ENCODE results near the gene DCUN1D2.

DCUN1D2 gene

DNA sequence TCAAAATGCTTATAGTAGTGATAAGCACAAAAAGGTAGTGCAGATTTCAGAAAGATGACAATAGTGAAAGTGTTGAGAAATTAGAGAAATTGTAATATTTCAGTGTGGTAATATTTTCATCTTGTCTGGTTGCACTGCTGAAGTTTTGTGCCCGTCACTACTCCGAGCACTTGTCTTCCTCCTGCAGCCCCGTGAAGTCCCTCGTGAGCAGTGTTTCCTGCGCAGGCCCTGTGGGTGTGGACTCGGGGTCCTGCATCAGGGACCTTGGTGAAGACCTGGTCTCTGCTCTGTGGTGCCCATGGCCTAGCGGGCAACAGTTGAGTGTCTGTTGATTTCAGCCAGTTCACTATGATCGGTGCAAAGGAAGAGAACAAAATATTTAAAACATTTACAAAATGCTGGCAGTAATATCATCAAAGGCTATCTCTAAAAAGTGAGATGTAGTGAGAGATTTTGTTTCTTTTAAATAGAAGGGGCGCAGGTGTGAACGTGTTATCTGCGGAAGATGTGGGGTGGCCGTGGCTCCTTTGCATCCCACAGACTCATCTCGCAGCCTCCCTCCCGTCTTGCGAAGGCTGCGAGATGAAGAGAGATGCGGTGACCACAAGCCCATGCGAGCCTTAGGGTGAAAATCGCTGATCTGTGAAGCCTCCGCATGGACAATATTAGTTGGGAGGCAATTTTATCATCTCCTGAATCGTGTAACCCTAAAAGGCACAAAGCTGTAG lies 27.7 kb upstream of the DCUN1D2 start:
- DNase-seq = no peak

DNA sequence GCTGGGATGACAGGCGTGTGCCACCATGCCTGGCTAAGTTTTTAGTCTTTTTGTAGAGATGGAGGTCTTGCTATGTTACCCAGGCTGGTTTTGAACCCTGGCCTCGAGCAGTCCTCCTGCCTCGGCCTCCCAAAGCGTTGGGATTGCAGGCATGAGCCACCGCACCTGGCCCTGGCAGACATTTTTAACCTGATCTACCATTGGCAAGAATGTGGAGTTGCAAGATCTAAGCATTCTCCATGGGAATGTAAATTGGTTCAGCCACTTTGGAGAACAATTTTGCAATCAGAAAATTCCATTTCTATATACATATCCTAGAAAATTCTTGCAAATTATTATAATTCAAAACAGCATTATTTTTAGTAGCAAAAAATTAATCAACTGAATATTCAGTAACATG lies 24.3 kb upstream of the DCUN1D2 start:
- no peak for DNase-seq

- no peak for DNase-seq
Measured at GRCh38 chr13:113513761-113514160, 23.2 kb upstream of the DCUN1D2 start.

DNA sequence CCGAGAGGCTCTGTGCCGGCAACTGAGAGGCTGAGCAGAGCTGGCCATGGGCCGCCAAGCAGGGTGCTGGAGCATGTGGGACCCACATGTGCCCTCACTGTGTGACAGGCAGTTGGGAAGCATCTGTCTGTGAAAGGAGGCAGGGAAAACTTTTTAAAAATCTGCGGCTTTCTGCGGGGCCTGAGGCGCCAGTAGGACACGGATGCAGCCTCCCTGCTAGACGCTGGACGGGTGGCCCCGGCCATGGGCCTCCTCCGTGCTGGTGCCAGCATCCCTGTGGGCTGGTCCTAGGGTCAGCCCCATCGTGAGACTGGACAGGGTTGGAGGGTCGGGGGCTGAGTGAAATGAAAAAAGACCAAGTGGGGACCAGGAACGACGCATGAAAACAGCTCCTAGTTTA lies 20.9 kb upstream of the DCUN1D2 start:
- no peak for DNase-seq

DNA sequence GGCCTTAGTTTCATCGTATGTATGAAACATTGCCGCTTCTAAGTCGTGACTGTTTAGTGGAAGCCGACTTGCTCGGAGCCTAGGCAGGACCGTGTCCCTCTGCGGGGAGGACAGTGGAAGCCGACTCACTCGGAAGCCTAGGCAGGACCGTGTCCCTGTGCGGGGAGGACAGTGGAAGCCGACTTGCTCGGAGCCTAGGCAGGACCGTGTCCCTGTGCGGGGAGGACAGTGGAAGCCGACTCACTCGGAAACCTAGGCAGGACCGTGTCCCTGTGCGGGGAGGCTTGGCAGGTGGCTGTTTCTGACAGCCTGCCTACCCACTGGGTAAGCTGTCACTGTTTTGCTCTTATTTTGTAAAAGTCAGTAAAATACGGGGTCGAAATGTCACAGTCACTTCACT lies 20.4 kb upstream of the DCUN1D2 start:
- DNase-seq = no peak

DNA sequence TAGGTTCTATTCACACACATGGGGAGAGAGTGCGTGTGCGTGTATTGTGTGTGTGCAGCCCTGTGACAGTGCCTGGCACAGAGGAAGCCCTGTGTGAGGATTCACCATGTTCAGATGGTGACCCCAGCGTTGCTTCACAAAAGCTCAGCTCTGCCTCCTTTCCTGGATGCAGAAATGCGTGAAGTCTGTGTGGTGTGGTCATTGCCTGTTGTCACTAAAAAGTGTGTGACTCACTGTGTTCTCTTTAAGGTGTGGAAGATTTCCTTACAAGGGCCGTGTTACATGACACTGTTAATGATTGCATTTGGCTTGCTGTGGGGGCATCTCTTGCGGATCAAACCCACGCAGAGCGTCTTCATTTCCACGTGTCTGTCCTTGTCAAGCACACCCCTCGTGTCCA lies 19.5 kb upstream of the DCUN1D2 start:
- no peak for DNase-seq

DNA sequence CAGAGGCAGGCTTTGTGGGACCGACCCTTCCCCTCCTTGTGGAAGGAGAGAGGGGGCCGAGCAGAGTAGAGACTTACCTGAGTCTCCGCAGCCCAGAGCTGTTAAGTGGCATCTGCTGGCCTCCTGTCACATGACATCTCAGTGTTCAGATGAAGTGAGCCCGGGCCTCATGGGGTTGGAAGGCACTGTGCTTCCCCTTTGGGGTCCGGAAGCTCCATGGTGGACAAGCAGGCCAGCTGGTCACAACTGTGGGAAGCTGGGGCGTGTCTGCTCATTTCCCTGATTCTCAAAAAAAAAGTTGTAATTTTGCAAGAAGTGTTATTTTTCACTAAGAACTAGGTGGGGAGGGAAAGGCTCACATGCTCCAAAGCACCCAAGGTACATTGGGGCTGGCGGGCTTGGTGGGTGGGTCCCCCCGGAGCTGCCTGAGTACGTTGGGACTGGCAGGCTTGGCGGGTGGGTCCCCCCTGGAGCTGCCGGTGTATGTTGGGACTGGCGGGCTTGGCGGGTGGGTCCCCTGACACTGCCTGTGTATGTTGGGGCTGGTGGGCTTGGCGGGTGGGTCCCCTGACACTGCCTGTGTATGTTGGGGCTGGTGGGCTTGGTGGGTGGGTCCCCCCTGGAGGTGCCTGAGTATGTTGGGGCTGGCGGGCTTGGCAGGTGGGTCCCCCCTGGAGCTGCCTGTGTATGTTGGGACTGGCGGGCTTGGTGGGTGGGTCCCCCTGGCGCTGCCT lies 18.2 kb upstream of the DCUN1D2 start:
- no peak for DNase-seq

DNA sequence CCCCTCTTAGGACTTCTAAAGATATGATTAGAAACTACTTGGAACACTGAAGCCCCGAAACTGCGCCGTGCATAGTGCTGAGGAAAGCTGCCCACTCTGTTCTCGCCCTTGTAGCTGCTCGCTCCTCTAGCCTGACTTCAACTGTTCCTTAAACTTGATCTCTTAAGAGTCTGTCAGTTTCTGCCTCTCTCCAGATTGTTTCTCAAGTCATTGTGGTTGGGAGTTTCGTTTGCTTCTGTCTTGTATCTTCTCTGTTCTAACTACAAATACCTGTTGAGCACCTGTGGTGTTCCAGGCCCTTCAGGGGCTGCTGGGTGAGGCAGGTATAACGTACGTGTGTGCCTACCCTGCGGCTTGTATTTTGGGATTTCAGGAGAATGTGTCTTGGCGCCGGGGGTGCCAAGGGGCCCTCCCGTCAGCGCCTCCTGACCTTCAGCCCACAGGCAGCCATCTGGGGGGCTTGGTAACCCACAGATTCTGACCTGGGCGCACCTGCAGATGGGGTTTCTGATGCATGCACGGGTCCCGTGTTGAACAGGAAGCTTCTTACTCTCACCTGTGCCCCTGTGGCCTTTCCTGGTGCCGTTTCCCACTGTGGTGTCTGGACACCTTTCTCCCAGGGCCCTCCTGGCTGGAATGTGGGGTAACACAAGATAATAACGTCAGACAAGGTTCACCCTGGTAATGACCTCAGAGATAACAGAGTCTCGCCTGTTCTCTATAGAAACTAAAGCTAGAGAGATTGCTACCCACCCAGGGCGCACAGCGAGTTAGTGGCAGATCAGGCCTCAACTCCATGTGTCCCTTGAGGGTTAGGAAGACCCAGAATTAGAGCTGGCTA lies 17.2 kb upstream of the DCUN1D2 start:
- DNase-seq = no peak

GRCh38 chr13:113506871-113507388 lies 16.4 kb upstream of the DCUN1D2 start:
- DNase-seq = no peak

DNA sequence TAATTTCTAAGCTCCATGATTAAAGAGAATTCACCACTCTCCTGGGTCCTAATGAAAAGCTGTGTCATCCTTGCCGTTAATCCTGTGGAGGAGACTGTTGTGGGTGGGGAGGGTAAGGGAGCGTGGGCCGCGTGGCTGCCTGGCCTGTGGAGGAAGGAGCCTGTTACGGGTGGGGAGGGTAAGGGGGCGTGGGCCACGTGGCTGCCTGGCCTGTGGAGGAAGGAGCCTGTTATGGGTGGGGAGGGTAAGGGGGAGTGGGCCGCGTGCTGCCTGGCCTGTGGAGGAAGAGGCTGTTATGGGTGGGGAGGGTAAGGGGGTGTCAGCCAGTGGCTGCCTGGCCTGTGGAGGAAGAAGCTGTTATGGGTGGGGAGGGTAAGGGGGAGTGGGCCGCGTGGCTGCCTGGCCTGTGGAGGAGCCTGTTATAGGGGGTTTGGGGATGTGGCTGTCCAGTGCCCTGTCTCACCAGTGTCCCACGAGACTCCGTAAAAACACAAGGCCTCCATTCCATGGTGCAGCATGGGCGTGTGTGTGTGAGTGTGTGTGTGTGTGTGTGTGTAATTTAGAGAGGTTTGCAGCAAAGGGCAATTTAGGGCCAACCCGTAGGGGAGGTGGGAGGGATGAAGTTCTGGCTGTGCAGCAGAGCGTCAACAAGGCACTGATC lies 15.6 kb upstream of the DCUN1D2 start:
- DNase-seq = peak; percentile 38 to 53

- DNase-seq = no peak
Measured at GRCh38 chr13:113502686-113503085, 12.2 kb upstream of the DCUN1D2 start.

DNA sequence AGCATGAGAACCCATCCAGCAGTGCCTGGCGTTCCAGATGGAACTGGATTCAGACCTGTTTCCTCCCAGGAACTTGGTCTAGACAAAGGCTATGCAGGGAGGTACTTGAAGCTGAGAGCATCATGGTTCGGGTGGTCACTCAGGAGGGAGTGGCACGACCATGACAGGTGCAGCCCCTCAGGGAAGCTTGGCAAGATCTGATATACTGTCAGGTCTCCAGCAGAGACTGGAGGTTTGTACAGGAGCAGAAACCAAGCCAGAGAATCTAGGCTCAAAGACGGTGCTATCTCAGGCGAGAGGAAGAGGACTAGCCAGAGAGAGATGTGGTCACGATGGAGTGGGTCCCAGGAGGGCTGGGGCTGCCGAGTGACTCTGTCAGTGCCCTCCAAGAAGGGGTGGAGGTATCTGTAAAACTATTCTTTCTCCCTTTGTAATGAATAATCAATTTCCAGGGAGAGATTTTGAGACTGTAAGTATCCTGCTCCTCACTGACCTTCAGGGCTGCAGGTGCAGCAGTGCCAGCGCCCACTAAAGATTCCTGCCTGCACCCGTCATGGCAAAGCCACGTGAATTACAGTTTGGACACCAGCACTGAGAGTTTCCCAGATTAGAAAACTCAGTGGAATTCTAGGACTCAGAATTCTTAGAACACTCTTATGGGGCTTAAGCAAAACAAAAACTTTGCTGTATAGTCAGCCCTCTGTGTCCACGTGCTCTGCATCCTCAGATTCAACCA lies 10.2 kb upstream of the DCUN1D2 start:
- DNase-seq = no peak

- DNase-seq = no peak
Measured at GRCh38 chr13:113499936-113500335, 9.4 kb upstream of the DCUN1D2 start.

DNA sequence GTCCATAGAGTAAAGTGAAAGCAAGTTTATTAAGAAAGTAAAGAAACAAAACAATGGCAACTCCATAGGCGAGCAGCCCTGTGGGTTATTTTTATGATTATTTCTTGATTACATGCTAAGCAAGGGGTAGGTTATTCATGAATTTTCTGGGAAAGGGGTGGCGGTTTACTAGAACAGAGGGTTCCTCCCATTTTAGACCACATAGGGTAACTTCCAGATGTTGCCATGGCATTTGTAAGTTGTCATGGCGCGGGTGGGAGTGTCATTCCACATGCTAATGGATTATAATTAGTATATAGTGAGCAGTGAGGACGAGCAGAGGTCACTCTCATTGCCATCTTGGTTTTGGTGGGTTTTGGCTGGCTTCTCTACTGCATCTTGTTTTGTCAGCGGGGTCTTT lies 8.4 kb upstream of the DCUN1D2 start:
- no peak for DNase-seq

DNA sequence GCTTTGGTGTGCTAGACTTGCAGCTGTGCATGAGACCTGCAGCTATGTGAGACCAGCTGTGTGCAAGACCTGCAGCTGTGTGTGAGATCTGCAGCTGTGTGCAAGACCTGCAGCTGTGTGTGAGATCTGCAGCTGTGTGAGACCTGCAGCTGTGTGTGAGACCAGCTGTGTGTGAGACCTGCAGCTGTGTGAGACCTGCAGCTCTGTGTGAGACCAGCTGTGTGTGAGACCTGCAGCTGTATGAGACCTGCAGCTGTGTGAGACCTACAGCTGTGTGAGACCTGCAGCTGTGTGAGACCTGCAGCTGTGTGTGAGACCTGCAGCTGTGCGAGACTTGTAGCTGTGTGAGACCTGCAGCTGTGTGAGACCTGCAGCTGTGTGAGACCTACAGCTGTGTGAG lies 6.7 kb upstream of the DCUN1D2 start:
- DNase-seq = no peak

GRCh38 chr13:113495494-113496210 lies 5.1 kb upstream of the DCUN1D2 start:
- no peak for DNase-seq

- DNase-seq = peak; percentile 86
Measured at GRCh38 chr13:113493315-113493951, 2.9 kb upstream of the DCUN1D2 start.

DNA sequence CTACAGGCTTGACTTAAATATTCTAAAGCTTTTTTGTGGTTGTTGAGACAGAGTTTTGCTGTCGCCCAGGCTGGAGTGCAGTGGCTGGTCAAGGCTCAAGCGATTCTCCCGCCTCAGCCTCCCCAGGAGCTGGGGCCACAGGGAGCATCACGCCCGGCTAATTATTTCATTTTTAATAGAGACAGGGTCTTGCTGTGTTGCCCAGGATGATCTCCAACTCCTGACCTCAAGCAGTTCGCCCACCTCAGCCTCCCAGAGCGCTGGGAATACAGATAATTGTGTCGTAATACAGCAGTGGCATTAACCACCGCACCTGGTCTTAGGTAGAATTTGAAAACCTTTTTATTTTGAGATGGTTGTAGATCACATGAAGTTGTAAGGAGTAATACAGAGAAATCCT lies 1.5 kb upstream of the DCUN1D2 start:
- no peak for DNase-seq

DNA sequence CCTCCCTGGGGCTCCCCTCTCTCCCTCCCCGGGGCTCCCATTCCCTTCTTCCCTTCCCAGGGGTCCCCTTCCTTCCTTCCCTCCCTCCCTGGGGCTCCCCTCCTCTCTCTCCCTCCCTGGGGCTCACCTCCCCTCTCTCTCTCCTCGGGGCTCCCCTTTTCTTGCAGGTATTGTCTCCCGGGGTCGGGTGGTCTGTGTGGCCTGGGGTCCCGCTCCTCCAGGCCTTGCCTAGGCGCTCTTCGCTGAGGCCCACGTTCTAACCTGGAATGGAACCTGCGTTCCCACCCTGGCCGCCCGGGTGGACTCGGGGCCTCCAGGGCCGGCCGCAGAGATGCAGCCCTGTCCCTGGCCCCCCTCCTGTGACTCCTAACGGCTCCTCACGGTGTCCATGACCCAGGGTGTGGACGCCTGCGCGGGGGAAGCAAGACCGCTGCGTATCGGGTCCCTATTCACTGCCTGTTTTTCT lies 940 bp upstream of the DCUN1D2 start:
- DNase-seq = peak; percentile 29 to 41

DNA sequence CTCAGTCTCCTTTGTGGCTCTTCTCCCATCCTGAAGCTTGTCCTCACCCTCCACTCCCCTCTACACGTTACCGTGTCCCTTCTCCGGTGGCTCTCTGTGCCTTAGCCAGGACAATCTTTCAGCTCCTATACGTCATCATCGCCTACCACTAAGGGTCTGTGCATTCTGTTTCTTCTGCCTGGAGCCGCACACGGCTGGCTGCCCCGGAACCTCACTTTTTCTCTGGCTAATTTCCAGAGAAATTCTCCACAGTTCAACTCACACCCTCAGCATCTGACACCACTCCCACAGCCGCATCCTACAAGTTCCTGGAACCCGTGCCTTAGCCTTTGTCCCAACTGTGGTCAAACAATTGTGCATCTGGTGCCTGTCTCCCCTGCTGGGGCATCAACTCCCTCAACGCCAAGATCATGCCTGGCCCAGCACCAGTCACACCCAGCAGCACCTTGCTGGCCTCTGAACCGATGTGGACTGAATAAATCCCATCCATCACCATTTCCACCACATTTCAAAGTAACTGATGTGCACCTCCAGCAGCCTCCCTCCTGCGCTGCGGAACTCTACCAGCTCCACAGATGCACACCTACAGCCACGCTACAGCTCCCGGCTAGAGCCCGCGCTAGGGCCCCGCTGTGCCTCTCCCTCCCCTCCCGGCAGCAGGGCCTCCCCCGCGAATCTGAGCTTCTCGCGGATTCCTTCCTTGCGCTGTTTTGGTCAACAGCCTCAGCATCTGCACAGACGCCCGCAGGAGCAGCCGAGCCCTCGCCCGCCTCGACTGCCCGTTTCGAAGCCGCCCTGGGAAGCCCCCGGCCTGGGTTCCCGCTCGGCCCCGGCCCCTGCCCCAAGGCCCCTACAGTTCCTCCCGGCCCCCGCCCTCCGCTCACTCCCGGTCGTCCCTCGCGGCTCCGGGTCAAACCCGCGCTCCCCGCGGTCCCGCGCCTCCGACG lies 689 bp downstream of the DCUN1D2 start:
- DNase-seq = peak in 1 of 2 experiments; percentile 41

Measured in AML-193 (cell line).